HG02798 (cell line): ENCODE results near the gene C5orf15.
A peak's percentile ranks its signal among the peaks of the same experiment; 100 is the strongest.
"Not testable (repeated sequence)": the region's sequence is repeated elsewhere in the genome, so short reads cannot be mapped to it uniquely, and the experiment has no call there.

ENCODE experiments used
- ATAC-seq: cut with Tn5 transposase; IDR thresholded peaks from one replicate; pipeline ENCODE4 v1.9.1; 2021; ENCODE audit warnings: mild to moderate bottlenecking; ENCODE audit not compliant: unreplicated experiment, poor library complexity

Gene C5orf15

DNA sequence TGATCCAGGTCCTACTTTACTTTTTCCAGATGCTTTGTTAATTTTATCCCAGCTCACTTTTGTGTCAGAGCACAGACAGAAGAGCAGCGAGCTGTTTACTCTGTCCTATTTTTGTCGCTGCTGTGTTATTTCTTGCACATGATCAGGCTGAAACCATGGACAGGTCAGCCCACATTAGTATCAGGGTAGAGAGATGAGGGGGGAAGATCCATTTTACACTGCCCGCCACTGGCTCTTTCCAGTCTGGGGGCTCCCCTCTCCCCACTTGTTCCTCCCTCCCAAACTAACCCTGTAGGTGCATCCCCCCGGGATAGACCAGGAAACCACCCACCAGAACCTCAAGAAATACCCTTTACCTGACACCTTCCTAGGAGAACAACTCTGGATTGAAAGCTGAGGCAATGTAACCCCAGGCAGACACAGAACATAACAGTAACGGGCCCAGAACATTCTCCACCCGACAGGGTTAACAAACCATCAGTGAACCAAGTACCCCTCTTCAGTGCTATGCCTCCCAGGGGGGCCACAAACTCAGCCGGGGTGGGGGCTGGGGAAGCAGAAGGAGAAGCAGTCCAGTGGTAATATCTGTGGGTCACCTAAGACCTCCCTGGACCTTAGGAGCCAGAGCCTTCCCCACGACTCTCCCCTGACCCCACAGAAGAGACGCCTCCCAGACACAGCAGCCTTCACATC, 26.0 kb upstream of the C5orf15 start:
- ATAC-seq, result no peak

DNA sequence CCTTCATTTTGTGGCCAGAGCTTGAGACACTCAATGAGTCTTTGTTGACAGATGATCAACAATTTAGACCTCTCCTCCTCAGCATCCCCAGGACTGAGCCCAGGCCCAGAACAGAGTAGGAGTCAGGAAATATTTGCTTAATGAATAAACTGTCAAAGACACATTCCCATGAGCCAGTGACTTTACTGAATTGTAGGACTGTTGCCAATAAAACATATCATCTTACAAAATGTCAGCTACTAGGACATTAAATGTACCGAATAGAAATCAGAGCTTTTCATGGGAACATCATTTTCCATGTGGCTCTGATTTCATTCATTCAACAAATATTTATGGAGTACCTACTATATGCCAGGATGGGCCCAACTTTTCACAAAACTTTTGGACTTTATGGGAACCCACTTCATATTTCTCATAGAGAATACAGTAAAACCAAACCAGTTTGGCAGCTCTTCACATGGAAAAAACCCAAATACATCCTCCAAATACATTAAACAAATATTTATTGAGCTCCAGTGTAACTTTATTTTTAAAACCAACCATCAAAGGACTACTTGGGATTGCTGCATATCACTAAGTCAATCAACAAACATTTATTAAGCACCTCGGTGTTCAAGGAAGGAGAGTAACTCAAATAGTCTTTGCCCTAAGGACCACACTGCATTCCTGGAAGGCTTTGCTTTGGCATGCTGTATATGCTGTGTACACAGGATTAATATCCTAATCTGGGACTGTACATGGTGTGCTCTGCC, 24.9 kb upstream of the C5orf15 start:
- no peak for ATAC-seq

- ATAC-seq, result no peak
Observed at GRCh38 chr5:133992429-133993155, 24.2 kb upstream of the C5orf15 start.

GRCh38 chr5:133991171-133991910, 22.9 kb upstream of the C5orf15 start:
- ATAC-seq, result no peak

DNA sequence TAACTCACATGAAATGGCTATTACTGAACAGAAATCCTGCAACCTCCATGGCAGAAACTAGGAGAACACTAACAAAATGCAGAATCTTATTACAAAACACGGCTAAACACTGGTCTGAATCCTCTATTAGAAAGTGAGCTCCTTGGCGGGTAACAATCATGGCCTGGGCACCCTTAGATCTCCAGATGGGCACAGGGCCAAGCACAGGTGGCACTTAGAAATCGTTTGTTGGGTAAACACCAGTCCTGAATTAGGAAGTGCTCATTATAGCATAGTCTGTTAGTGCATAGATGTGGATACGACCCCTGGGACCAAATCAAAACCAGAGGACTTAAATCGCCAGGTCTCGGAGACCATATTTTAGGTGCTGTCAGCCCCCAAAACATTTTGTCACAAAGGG, 22.0 kb upstream of the C5orf15 start:
- ATAC-seq, result no peak

DNA sequence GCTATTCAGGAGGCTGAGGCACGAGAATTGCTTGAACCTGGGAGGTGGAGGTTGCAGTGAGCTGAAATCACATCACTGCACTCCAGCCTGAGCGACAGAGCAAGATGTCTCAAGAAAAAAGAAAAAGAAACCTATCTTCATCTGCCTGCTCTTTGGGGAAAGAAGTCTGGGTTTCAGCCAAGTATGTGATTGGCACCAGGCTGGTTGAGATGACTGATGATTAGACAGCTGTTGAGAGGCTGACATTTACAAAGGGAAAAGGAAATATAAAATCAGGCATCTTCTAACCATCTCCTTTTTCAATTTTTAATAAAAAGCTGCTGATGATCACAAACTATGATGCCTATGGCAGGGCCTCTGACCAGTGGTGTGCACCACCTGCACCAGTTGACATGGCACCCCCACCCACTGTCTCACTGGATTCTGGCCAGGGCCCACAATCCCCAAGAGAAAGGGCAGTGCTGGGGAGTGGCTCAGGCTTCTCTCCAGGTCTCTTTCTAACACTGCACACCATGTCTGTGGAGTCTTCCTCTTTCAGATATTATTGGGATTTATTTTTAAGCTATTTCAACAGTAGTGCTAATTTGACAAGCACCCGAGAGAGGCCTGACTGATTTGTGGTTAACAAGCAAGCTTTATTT, 17.2 kb upstream of the C5orf15 start:
- ATAC-seq, result no peak

DNA sequence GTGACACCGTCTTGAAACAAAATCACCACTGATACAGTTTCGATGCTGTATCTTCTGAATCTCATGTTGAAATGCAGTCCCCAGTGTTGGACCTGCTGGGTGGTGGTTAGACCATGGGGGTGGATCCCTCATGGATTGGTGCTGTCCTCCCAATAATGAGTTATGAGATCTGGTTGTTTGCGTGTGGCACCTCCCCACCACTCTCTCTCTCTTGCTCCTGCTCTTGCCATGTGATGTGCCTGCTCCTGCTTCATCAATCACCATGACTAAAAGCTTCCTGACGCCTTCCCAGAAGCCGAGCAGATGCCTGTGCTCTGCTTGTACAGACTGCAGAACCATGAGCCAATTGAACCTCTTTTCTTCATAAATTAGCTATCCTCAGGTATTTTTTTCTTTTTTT, 15.2 kb upstream of the C5orf15 start:
- no peak for ATAC-seq

GRCh38 chr5:133981714-133982113, 13.3 kb upstream of the C5orf15 start:
- no peak for ATAC-seq

- no peak for ATAC-seq
Observed at GRCh38 chr5:133980652-133981051, 12.2 kb upstream of the C5orf15 start.

- ATAC-seq, result no peak
Observed at GRCh38 chr5:133978943-133979342, 10.5 kb upstream of the C5orf15 start.

- no peak for ATAC-seq
Observed at GRCh38 chr5:133977858-133978257, 9.4 kb upstream of the C5orf15 start.

GRCh38 chr5:133977161-133977787, 8.8 kb upstream of the C5orf15 start:
- ATAC-seq, result peak; percentile 54

DNA sequence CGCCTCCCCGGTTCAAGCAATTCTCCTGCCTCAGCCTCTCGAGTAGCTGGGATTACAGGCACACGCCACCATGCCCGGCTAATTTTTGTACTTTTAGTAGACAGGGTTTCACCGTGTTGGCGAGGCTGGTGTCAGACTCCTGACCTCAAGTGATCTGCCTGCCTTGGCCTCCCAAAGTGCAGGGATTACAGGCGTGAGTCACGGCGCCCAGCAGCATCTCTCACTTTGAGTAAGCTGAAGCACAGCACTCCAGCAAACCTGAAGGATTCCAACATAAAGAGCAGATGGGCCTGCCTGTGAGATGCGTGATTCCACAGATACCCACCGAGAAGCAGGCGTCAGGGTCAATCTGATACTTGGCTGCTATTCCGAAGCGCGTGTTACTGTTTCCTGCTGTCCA, 7.1 kb upstream of the C5orf15 start:
- ATAC-seq, result not testable (repeated sequence)

DNA sequence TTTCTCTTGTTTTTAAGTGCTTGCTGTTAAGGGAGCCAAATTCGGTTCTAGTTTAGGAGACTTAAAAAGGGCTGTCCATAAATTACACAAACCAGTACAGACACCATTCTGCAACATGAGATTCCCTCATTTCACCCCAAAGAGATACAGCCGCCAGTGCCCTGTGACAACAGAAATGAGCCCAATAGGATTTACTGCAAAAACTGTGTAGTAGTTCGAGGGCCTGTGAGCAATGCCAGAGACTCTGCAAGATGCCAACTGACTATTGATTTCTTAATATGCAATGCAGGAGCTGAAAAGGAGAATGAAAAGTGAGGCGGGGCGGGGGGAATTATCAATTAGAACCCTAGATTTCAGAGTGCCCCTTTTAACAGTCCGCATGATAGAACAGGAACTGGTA, 5.7 kb upstream of the C5orf15 start:
- ATAC-seq, result no peak

- no peak for ATAC-seq
Observed at GRCh38 chr5:133970325-133970909, 2.0 kb upstream of the C5orf15 start.

DNA sequence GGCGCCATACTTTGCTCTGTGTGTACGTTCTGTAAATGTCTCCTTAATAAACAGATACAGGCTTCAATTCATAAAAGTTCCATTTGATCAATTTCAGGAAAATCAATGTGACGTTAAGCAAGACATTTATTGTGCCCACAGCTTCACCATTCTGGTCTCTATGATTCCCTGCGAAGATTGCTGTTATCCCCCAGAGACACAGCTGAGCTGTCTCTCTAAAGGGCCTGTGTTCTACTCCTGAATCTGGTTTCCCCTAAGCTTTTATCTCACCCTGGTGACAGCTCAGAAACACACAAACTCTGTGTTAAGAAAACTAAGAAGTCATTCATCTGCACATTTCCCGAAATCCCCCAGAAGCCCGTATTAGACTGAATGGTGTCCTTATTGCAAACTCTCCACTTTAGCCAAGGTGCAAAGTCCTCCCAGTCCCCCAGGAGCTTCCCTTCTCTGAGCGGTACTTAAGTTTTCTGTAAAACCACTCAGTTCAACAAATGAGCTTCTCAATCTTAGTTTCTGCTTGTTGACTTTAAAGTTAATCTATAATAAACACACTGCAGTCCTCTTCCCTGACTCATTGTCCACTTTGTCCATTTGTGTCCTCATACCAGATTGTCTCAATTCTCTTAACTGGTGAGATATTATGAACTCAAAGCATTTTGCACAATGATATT, 1.4 kb upstream of the C5orf15 start:
- no peak for ATAC-seq

- ATAC-seq, result peak; percentile 2
Observed at GRCh38 chr5:133967698-133968203, 674 bp downstream of the C5orf15 start.

DNA sequence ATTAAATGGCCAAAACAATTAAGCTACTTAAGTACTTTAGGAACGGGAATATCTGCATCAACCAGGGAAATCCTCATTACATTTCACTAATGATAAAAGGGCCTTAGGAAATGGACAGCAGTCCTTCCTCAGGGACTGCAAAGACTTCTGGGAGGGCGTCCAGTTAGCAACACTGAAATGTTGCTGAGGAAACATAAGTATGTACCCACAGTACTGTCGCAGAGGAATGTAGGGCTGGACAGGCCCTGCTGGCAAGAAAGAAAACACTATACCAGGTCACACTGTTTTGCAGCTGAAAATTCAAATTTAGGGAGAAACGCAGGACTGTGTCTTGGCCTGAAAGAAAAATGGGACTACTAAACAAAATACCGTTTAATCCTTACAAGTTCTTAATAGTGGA, 1.3 kb downstream of the C5orf15 start:
- ATAC-seq, result no peak

DNA sequence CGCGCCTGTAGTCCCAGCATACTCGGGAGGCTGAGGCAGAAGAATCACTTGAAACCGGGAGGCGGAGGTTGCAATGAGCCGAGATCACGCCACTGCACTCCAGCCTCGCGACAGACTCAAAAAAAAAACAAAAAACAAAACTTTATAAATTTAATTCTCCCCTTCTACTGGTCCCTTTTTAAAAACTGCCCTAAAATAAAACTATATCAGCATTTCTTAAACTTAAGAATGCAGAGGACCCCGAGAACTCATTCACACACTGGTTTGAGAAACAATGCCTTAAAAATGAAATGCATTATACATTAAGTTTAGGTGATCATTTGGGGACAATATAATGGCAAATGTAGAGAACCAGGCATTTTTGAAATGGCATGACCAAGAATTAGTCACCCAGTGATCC, 2.3 kb downstream of the C5orf15 start:
- no peak for ATAC-seq
